GM18499 (cell line): ENCODE data around the gene ENTPD8.
"Not testable (repeated sequence)": the region's sequence is repeated elsewhere in the genome, so short reads cannot be mapped to it uniquely, and the experiment has no call there.

ENCODE experiments used
- ATAC-seq: cut with Tn5 transposase; IDR thresholded peaks from one replicate; pipeline ENCODE4 v1.9.1; 2021; ENCODE audit warnings: moderate number of reproducible peaks; ENCODE audit not compliant: insufficient read depth, unreplicated experiment

The ENTPD8 gene

DNA sequence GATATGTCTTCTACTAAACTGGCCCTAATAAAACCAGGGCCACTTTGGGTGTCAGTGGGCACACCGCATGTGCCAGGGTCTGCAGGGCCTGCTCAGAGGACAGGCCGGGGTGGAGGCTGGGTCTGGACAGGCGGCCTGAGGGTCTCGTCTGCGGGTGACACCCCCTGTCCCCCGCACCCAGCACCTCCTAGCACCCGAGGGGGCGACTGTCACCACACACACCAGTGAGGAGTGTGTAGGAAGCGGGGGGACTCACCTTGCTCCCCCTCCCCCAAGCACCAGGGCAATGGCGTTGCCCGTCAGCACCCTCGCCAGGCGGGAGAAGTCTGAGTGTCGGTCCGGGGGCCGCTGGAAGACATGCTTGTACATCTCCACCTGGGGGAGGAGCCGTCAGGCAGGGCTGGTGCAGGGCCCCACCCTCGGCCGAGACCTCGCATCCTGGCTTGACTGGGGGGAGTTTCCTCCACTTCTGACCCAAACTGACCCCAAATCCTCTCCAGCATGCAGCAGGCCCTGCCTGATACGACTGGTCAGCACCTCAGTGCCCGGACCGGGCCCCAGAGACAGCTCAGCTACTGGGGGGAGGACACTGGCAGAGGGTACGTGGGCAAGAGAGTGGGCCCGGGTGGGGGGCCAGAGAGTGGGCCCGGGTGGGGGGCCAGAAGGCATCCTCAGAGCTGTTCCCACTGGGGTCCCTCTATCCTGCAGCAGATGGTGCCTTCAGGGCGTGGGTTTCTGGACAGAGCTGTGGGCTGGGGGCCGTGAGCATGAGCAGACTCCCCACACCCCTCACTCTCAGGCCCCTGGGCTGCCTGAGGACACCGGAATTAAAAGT is 36.8 kb upstream of the ENTPD8 start:
- ATAC-seq, result no peak

DNA sequence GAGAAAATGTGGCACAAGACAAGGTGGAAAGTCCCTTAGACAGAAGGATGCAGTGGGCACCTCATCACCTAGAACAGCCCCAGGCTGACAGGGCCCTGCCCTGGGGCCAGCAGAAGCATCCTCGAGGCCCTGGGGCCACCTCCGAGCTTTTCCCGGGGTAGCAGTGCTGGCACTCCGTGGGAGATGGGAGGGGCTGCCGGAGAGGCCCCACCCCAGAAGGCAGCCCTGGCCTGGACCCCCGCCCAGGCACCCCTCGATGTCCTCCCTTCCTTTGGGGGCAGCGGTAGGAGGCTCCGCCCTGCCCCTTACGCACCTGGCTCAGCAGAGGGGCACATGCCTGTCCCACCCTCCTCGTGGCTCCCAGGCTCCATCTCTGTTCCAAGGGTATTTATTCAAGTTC is 35.7 kb upstream of the ENTPD8 start:
- ATAC-seq, result no peak

DNA sequence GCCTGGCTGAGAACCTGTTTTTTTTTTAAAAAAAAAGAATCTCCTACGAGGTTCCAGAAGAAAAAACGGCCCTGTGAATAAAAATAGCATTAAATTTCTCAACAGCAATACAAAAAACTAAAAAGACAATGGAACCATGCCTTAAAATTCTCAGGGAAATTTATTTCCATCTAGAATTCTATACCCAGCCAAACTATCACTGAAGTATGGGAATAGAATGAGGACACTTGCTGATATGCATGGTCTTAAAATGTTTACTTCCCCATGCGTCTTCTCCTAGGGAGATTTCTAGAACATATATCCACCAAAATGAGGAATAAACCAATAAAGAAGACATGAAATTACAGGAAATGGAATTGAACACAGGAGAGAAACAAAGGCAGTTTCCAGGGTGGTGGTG is 34.5 kb upstream of the ENTPD8 start:
- no peak for ATAC-seq

DNA sequence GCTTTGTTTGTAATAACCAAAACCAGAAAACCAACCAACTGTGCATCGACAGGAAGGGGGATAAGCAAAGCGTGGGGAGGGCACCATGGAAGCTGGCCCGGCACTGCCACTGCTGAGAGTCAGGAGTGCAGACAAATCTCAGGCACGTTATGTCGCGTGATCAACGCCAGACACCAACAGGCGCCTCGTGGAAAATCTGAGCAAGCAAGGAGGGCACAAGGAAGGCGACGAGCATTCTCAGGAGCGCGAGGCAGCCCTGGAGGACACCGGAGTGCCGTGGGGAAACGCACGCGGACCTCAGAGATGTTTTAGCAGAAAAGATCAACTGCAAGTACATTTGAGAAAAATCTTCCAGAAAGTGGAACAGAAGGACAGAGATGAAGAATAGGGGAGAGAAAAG is 33.1 kb upstream of the ENTPD8 start:
- ATAC-seq, result no peak

DNA sequence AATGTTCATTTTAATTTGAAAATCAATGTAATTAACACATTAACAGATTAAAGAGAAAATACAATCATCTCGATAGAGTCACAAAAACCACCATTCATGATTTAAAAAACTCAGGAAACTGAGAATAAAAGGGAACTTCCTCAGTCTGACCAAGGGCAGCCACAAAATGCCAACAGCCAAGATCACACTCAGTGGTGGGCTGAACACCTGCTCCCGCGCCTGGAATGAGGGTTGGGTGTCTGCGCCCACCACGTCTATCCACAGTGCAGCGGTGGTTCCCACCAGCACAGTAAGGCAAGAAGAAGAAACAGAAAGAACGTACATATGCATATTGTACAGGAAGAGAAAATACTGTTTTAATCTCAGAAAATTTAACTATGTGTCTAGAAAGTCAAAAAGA is 29.6 kb upstream of the ENTPD8 start:
- no peak for ATAC-seq

DNA sequence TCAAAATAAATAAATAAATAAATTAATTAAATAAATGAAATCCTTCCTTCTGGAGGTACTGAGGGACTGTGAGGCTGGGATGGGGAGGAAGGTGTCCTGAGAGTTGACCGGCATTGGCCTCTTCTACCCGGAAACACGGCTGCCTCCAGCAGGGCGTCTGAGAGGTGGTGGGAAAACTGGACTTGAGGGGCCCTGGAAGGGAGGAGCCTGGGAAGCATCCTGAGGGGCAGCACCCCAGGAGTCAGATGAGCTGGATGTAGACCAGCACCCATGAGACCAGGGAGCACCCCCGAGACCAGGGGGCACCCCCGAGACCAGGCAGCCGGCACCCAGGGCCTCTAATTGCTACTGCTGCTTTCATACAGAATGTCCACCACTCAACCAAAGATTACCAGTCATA is 26.7 kb upstream of the ENTPD8 start:
- ATAC-seq, result no peak

DNA sequence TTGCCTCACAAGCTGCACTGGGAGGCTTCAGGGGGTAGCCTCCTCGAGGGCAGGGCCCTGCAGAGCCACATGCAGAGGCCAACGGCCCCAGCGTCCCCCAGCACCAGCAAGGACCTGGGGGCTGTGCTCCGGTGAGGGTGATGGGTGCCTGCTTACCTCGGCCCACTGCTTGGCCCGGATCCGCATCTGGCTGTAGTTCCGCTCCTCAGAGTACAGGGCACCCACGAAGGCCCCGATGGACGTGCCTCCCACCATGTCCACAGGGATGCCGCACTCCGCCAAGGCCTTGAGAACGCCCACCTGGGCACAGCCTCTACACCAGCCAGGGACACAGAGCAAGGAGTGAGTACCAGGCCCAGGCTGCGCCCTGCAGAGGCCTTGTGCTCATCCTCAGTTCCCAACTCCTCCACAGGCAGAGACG is 26.0 kb upstream of the ENTPD8 start:
- ATAC-seq, result no peak

DNA sequence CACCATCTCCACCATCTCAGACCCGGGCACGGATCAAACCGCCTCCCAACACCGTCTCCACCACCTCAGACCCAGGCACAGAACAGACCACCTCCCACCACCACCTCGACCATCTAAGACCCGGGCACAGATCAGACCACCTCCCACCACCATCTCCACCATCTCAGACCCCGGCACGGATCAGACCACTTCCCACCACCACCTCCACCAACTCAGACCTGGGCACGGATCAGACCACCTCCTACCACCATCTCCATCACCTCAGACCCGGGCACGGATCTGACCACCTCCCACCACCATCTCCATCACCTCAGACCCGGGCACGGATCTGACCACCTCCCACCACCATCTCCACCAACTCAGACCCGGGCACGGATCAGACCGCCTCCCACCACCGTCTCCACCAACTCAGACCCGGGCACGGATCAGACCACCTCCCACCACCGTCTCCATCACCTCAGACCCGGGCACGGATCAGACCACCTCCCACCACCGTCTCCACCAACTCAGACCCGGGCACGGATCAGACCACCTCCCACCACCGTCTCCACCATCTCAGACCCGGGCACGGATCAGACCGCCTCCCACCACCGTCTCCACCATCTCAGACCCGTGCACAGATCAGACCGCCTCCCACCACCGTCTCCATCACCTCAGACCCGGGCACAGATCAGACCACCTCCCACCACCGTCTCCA is 25.4 kb upstream of the ENTPD8 start:
- ATAC-seq, result not testable (repeated sequence)

DNA sequence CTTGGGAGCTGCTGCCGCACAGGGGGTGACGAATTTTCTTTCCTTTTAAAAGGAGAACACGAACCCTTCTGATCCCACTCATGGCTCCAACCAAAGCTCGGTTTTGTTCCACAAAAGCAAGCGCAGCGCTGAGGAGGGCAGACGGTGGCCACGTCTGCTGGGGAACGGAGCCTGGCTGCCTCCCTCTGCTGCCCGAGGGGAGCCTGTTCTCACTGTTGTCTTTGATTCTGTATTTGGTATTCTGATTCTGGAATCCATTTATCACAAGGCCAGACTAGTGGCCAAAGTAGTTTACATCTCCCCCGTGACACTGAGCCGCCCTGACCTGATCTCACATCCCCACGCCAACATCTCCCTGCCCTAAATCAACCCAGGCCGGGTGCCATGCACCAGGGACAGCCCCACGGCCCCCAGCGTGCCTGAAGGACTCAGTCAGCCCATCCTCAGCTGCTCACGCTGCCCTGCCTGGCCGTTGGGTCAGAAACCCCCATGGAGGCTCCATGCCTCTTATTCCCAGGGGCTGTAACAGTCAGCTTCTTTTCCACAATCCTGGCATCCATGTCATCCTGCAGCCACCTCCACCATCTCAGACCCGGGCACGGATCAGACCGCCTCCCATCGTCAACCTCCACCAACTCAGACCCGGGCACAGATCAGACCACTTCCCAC is 24.7 kb upstream of the ENTPD8 start:
- ATAC-seq, result no peak

DNA sequence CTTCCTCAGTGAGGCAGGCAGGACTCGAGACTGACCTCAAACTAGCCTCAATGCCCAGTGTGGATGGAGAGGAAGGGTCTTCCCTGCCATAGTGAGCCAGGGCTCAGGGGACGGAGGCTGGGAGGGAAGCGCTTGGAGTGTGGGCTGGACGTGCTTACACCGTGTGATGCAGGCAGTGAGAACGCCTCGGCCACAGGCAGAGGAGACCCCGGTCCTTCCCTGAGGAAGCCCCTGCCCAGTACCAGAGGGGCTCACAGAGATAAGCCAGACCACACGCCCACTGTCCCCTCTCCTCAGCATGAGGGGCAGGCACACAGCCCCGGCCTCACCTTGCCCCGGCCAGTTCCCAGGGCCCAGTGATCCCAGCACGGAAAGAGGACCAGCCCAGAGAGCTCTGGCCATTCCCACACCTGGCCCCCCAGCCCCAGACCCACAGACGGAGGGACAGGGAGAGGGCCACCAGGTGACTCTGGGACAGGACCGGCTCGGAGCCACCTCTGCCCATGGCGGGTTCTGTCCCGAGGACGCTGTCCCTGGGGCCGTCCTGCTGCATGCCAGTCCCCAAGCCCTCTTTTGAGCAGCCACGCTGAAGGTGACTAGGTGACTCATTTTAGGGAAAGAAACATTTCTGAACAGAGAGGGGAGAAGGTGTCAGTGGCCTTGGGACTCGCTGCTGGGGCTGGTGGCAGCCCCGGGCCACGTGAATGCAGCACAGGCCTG is 24.0 kb upstream of the ENTPD8 start:
- ATAC-seq, result no peak

DNA sequence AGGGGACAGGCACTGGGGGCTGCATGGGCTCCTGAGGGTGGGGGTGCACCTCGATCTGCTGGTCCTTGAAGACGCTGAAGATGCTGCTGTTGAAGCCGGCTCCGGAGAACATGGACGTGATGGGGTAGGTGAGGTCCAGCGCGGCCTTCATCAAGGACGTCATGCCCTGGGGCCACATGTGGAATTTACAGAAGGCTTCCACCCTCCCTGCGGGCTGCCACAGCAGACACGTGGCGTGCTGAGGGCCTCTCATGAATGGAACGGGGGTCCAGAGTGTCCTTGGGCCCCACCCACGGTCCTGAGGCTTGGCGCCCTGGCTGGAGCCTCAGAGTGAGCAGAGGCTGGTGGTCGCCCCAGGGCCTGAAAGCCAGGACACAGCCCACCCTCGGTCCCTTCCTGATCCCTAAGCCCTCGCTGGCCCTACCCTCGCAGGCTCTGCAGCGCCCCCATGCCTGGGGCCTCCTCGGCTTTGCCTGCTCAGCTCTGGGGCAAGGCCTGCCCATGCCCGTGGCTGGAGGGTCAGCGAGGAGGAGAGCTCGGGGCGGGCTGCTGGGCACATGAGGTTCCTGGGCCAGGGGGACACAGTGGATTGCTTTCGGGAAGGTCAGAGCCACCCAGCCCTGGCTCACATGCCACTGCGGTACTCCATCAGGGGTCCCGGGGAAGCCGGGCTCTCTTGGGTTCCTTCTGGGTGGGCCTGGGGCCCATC is 23.3 kb upstream of the ENTPD8 start:
- ATAC-seq, result no peak

DNA sequence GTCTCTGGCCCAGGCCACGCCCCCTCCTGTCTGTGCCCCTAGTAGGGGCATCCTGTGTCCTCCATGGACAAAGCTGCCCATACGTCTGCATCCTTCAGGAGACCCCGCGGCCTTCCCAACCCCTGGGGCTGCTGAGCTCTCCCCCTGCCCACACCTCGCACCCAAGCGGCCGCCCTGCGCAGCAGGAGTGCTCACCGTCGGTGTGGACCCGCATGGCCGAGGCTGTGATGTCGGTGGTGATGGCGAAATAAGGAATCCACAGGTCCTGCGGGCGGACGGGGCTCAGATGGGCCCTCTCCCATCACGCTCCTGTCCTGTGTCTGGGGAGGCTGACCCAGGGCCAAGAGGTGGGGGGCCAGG is 22.8 kb upstream of the ENTPD8 start:
- ATAC-seq, result no peak

DNA sequence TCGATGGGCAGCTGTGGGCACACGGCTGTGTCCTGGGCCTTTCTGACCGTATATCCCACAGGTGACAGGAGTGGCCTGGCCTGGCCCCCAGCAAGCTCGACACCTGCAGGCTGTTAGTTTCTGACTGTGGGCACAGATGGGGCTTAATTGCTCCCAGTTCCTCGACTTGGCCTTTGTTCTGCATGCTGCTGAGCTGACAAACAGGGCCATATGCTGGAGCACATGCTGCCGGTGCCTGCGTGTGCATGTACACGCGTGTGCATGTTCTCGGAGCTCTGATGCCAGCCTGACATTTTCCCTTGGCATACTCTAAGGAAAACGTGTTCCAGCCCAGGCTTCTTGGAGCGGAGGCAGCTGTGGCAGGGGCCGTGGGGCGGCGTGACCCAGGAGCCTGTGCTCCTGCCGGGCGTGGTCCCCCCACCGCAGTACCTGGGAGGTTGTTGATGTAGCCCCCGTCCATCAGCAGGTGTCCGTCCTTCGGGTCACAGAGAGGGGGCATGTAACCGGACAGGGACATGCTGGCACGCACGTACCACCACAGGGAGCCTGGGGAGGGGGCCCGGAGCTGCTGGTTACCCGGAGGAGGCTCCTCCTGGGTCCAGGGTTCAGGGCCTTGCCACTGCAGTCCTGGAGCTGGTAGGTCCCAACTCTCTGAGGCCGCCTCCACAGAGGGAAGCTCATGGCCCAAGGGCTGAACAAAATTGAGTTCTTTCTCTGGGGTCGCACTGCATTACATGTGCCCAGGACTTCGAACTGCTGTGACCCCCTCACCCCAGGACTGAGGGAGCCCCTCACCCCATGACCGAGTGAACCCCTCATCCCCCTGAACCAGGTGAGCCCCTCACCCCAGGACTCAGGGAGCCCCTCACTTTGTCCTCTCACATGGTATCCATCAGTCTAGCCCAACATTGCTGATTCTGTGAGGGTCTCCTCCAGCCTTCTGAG is 22.1 kb upstream of the ENTPD8 start:
- no peak for ATAC-seq

DNA sequence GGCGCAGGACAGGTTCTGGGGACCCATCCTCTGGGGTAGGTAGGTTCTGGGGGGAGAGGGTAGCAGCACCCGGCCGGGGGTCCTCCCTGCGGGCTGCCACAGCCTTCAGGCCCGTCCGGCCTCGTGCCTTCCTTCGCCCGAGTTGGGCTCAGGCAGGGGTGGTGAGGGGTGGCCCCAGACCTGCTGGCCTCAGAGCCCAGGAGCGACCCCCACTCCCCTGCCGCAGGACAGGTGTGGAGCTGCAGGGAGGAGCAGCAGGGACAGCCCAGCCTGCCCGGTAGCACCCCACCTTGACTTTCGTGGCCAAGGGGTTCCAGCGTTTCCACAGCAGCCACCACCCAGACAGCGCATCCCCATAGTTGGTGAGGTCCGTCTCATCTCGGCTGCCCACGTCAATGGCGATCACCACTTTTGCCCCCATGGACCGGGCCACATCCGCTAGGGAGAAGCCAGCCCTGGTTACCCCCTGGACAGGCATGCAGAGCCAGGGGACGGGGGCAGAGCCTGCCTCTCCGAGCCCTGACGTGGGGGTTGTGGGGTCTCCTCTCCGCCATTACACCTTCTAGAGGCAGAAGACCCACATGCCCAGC is 21.3 kb upstream of the ENTPD8 start:
- ATAC-seq, result no peak

DNA sequence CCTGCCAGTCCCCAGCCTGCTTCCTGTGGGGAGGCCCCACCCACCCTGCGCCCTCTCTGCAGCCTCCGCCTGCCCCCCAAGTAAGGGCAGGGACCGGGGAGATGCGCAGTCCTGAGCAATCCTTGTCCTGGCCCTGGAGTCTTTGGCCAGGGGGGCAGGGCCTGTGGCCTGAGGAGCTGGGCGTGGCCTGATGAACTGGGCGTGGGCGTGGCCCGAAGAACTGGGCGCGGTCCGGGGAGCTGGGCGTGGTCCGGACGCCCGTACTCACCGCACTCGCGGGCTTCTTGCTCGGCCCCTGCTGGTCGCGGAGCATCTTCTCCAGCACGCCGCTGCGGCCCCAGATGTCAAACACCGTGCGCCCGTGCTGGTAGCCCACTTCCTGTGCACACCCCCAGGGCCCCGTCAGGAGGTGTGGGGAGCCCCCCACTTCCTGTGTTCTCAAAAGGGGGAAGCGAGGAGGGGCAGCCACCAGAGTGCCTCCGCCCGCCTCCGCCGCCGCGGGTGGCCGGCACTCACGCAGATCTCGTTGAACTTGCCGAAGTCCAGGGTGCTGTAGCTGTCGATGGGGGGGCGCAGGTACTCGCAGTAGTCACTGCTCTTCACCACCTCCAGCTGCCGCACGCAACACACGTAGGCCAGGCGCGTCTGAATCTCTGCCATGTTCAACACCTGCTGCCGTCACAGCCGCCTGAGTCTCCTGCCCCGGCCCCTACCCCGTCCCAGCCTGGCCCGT is 20.7 kb upstream of the ENTPD8 start:
- no peak for ATAC-seq

DNA sequence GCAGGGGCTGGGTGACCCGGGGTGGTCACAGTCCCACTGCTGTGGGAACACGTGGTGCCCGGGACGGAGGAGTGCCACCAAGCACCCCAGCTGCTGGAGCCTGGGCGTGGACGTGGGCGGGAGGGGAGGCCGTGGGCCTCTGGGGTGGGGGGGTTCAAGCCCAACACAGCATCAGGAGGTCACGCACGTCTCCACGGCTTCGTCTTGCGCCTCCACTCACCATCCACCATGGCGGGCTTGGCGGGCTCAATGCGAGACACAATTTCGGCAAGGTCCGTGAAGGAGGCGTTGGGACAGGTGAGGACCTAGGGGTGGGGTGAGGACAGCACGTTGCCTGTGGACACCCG is 20.1 kb upstream of the ENTPD8 start:
- ATAC-seq, result no peak

DNA sequence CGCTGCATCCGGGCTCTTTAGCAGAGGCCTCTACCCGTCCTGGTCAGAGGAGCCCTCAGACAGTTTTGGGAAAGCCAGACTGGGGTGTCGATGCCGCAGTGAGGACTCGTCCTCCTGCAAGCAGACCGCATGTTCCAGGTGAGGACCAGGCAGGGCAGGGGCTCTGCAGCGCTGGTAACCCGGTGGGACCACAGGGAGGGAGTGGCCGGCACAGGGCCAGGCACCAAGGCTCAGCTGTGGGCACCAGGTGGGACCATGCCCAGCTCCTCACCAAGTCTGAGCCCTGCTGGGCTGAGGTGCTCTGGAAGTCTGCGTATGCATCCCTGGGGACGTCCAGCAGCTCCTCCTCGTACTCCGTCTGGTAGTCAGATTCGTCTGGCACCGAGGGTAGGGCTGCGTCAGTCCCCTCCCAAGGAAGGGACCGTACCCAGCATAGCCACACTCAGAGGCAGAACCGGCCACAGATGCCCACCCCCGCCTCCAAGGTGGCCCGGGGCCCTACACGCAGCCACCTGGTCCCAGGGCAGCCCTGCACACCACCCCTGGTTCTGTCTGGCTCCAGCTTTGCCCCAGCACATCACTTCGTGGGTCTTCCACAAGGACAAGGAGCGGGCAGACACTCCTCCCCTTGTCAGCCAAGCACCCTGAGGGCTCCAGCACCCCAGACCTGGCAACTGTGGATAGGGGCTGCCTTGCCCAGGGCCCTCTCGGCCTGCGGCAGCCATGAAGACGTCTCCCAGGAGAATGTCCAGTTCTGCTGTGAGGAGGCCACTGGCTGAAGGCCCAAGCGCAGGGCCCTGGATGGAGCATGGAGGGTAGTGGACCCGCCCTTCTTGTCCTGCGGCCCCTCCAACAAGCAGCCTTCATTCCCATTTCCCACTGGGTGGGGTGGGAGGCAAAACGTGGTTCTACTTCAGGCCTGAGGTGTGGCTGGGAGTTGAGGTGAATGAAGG is 19.5 kb upstream of the ENTPD8 start:
- no peak for ATAC-seq
